Midbrain (tissue), 1 donor: Measurements from ENCODE around the gene MLLT10.
"Not testable (repeated sequence)": the region's sequence is repeated elsewhere in the genome, so short reads cannot be mapped to it uniquely, and the experiment has no call there.

Source experiments
- DNase-seq: peaks from one replicate; lab custom pipeline; 2025; lab: John Stamatoyannopoulos, UW

Gene MLLT10

GRCh38 chr10:21528236-21529031 is 5.6 kb upstream of the MLLT10 start:
- DNase-seq: peak; percentile 66

GRCh38 chr10:21529032-21529910 is 4.8 kb upstream of the MLLT10 start:
- DNase-seq: peak; percentile 55

DNA sequence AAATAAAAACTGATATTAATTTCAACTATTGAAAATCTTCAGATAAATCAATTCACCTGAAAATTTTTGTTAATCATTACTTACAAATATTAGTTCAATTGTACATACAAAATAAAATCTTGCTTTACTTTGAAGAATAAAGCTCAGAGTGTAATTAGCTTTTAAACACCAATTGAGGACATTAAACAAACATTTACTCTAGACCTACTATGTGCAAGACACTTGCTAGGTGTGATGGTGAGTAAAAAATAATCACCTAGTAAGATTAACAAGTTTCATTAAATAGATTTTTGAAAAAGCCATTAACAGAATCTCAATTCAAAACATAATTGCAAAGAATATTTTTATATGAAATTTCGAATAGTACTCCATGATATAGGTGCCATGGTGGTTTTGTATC is 3.9 kb upstream of the MLLT10 start:
- no peak for DNase-seq

DNA sequence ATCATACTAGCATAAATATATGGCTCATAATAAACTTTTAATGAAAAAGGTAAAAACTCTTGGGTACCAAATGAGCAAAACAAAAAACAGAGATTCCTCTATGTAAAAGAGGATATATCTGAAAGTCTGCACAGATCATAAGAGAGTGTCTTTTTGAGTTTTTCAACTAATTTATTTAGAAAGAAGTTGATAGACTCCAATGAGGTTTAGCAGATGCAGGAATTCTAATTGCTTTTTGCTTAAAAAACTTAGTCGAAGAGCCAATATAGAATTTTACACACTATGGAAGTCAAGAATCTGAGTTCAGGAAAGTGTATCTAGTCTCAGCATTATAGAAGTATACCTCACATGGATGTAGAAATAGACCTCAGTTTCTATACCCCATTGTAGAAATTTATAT is 3.4 kb upstream of the MLLT10 start:
- DNase-seq: no peak

GRCh38 chr10:21531164-21531563 is 2.9 kb upstream of the MLLT10 start:
- DNase-seq: no peak

DNA sequence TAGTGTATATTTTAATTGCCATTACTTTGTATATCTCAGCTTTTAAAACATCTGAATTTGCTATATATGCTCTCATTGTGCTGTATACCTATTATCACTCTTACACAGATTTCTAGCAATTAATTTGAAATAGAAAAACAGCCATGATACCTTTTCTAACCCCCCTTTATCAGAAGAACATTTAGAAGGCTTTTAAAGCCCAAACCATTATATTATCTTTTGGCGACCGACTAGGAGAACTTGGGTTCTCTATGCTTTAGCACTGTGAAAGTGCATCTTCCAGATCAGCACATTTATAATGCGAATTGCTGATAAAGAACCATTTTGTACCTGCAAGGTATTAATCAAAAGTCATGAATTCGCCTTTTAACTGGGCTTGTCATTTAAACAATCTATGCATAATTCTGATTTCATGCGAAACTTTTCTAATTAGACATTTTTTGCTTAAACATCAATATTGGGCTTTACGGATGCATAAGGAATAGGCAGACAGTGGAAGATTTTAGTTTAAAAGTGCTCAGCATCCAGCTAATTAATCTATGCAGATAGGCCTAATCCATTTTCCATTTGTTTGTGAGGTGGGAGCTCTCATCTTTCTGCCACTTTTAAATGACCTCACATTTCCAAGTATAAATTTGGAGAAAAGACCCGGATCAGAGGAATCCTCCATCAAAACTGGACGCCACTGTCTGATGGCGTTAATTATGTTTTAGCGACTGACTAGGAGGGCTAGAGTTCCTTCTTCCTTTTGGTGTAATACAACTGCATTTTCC is 1.2 kb upstream of the MLLT10 start:
- DNase-seq: no peak

GRCh38 chr10:21534280-21534586 is 201 bp downstream of the MLLT10 start:
- DNase-seq: no peak

DNA sequence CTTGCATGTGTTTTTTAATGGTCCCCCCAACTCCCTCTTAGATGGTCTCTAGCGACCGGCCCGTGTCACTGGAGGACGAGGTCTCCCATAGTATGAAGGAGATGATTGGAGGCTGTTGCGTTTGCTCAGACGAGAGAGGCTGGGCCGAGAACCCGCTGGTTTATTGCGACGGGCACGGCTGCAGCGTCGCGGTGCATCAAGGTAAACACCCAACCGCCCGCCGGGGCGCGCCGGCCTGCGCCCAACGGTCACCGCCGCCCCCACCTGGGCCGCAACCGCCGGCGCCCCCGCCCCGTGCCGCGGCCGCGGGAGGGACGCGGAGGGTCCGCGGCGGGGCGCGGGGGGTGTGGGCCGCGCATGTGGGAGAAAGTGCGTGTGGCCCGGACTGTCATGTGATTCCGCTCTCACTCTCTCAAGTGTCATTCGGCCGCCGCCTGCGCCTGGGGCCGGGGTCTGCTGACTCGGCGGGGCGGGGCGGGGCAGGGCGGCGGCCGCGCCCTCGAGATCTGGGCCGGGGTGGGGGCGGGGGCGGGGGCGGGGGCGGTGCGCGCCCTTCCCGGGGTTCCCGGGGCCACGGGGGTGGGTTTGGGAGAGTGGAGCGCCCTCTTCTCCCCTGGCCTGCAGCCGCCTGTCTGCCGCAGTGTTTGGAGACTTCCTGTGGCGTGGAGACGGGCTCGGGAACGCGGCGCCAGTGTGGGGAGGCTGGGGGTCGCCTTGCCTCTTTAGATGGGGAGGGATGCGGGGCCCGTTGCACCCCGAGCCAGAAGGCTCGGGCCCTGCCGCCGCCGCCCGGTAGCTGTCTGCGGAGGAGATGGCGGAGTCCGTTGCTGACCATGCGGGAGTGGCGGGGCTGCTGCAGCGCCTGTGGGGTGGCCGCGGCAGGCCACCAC is 817 bp downstream of the MLLT10 start:
- peak; percentile 62 for DNase-seq

GRCh38 chr10:21535494-21535965 is 1.5 kb downstream of the MLLT10 start:
- DNase-seq: no peak

DNA sequence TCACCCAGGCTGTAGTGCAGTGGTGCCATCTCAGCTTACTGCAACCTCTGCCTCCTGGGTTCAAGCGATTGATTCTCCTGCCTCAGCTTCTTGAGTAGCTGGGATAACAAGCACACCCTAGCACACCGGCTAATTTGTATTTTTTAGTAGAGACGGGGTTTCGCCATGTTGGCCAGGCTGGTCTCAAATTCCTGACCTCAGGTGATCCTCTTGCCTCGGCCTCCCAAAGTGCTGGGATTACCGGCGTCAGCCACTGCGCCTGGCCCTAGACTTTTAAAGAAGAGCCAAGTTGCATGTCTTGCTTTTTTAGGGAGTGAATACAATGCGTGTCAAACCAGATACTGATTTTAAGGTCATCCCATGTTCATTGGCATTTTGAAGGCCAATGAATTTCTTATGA is 1.9 kb downstream of the MLLT10 start:
- not testable (repeated sequence) for DNase-seq

DNA sequence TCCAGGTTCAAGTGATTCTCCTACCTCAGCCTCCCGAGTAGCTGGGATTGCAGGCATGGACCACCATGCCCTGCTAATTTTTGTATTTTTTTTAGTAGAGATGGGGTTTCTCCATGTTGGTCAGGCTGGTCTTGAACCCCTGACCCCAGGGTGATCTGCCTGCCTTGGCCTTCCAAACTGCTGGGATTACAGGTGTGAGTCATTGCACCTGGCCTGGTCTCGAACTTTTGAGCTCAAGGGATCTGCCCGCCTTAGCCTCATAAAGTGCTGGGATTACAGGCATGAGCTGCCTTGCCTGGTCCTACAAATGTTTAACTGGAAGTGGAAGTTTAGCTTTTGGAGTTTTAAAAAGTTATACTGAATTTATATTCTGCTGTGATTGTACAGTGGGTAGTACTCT is 2.8 kb downstream of the MLLT10 start:
- no peak for DNase-seq

DNA sequence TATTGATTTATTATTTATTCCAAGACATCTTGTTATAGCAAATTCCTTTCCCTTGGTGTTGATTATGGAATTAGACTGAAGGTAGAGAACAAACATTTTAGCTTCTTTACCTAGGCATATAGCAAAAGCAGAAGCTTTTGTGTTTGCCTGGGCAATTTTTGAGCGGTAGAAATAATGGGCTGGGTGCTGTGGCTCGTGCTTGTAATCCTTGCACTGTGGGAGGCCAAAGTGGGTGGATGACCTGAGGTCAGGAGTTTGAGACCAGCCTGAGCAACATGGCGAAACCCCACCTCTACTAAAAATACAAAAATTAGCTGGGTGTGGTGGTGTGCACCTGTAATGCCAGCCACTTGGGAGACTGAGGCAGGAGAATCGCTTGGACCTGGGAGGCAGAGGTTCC is 6.7 kb downstream of the MLLT10 start:
- not testable (repeated sequence) for DNase-seq

DNA sequence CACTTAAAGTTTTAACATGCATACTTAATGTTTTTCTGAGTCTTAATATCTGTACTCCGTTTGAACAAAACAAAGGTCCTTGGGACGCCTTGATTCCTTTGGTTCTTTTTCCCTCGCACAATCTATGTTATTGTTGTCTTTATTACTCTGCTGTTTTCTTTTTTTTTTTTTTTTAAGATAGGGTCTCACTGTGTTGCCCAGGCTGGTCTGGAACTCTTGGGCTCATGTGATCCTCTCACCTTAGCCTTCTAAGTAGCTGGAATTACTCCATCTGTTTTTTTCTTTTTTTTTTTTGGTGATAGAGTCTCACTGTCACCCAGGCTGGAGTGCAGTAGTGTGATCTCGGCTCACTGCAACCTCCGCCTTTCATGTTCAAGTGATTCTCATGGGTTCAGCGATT is 13.2 kb downstream of the MLLT10 start:
- no peak for DNase-seq

- DNase-seq: no peak
Observed at GRCh38 chr10:21552638-21553037, 18.6 kb downstream of the MLLT10 start.

- DNase-seq: no peak
Observed at GRCh38 chr10:21556527-21556926, 22.5 kb downstream of the MLLT10 start.

GRCh38 chr10:21558984-21559383 is 25.0 kb downstream of the MLLT10 start:
- DNase-seq: not testable (repeated sequence)

DNA sequence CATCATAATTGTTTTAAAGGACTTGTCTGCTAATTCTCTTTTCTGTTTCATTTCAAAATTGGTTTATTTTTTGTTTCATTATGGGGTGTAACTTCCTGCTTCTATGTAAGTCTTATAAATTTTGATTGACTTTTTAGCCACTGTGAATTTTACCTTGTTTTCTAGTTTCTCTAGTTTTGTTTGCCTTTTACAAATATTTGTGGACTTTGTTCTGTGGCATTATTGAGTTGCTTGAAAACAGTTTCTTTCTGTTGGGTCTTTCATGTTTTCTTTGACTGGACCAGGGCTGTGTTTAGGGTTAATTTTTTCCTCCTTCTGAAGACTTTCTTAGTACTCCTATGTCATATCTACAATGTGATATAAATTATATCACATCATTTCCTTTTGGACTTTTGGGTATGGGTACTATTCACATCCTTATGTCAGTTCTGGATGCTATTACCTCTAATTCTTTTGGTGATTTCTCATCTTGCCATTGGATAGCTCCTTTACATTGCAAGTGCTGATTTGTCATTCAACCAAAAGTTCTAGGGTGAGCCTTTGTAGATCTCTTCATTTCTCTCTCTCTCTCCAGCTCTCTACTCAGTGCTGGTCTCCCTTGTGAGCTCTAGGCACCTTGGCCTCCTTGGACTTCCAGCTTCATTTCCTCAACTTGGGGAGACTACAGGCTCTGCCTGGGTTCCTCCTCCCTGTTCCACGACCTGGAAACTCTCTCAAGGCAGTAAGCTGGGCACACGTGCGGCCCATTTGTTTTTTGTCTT is 36.9 kb downstream of the MLLT10 start:
- DNase-seq: no peak

- DNase-seq: no peak
Observed at GRCh38 chr10:21572578-21572977, 38.5 kb downstream of the MLLT10 start.

- not testable (repeated sequence) for DNase-seq
Observed at GRCh38 chr10:21574514-21574913, 40.5 kb downstream of the MLLT10 start.

DNA sequence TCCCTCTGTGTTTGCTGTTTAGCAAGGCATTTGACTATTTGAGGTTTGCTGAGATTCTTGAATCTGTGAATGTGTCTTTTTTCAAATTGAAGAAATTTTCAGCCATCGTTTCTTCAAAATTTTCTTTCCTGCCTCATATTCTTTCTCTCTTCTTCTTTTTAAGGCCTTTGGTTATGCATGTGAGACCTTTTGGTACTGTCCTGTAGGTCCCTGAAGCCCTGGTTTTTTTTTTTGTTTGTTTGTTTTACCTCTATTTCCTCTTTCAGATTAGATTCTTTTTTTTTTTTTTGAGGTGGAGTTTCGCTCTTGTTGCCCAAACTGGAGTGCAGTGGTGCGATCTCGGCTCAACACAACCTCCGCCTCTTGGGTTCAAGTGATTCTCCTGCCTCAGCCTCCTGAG is 45.3 kb downstream of the MLLT10 start:
- no peak for DNase-seq

GRCh38 chr10:21581421-21581834 is 47.4 kb downstream of the MLLT10 start:
- not testable (repeated sequence) for DNase-seq
